ENCODE data around the gene NEURL1.

DNA sequence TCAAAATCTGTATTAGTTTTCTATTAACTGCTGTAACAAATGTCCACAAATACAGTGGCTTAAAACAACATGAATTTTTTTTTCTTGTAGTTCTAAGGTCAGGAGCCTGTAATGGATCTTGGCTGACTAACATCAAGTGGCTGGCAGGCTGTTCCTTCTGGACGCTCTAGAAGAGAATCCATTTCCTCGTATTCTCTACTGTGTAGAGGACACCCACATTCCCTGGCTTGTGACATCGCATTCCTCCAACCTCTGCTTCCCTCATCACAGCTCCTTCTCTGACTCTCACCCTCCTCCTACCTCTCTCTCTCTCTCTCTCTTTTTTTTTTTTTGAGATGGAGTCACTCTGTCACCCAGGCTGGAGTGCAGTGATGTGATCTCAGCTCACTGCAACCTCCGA lies 30.0 kb upstream of the NEURL1 start:
- no peak for TF ChIP-seq SPI1 (IDR thresholded peaks at IDR 0.05; ENCODE audit: low read depth, low read length)
- TF ChIP-seq PAX5 (IDR thresholded peaks at IDR 0.05; ENCODE audit: insufficient read depth, low read length, severe bottlenecking), result no peak
- no peak for TF ChIP-seq TAF1 (IDR thresholded peaks at IDR 0.05; ENCODE audit: low read depth, low read length)

All from GM12891 (cell line).